Erythroblast (primary cell): Measurements from ENCODE around the gene FOLR1.

Experiments used
- GATA1 ChIP-seq: IDR thresholded peaks from 2 replicates; pipeline ENCODE4 v1.6.1; 2011; ENCODE audit warnings: low read depth, mild to moderate bottlenecking, control low read depth, low read length, moderate library complexity
- POLR2A ChIP-seq: IDR thresholded peaks from 2 replicates; pipeline ENCODE4 v1.6.1; 2011; ENCODE audit warnings: mild to moderate bottlenecking, low read length

- TF ChIP-seq POLR2A = no peak
- TF ChIP-seq GATA1 = no peak
Measured at GRCh38 chr11:72221386-72222075, 29.6 kb downstream of the FOLR1 start.
